Non-pigmented ciliary epithelial cell (primary cell): Measurements from ENCODE around the gene GRM6.
A peak's percentile ranks its signal among the peaks of the same experiment; 100 is the strongest.

Source experiments
- DNase-seq: peaks from one replicate; pipeline ENCODE4 v3.0.0-alpha.2; 2010; ENCODE audit warnings: low read depth

Gene GRM6

DNA sequence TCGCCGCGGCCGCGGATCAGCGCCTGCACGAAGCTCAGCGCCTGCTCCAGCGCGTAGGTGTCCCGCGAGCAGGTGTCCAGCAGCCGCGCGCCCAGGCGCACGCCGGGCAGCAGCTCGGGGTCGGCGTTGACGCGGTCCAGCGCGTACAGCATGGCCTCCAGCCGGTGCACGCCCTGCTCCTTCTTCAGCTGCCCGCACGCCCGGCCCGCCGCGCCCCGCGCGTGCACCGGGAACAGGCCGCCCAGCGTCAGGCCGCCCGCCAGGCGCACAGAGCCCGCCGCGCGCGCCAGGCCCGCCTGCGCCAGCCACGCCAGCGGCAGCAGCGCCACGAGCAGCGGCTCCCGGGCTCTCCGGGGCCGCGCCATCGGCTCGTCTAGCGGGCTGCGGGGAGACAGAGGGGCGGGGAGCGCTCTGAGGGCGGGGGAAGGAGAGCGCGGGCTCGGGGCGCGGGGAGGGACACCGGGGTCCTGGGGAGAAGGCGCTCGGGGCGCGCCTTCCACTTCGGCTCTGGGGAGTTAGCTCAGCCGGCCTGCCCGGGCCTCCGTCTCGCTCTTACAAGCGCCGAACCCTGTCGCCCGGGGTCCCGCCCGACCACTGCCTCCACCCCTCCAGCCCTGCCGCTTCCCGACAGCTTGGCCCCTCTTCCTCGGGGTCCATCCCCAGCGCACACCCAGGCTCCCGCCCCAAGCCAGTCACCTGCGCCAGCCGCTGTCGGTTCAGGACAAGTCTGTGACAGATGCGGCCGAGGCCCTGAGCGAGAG lies at the start of gene GRM6:
GRM6 (minus strand) TSS at position 741 of the 761 bp plus-strand sequence; CDS start at position 365, 376 bp downstream.
- no peak for DNase-seq

DNA sequence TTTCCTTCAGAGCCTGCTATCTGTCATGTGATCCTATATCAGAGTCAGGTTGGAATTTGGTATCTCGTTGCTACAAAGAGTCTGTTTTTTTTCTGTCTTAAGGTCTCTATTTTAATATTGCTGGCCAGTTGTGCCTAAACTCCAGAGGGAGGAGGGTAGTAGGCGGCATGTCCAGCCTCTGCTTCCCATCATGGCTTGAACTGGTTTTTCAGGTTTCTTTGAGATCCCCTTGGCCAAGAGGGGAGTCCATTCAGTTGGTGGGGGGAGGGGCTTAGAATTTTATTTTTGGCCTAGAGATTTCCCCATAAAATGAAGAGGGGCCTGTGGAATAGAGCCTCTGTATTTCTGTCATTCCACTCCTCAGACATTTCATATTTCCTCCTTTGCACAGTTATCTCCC lies 49.6 kb upstream of the GRM6 start:
- no peak for DNase-seq

DNA sequence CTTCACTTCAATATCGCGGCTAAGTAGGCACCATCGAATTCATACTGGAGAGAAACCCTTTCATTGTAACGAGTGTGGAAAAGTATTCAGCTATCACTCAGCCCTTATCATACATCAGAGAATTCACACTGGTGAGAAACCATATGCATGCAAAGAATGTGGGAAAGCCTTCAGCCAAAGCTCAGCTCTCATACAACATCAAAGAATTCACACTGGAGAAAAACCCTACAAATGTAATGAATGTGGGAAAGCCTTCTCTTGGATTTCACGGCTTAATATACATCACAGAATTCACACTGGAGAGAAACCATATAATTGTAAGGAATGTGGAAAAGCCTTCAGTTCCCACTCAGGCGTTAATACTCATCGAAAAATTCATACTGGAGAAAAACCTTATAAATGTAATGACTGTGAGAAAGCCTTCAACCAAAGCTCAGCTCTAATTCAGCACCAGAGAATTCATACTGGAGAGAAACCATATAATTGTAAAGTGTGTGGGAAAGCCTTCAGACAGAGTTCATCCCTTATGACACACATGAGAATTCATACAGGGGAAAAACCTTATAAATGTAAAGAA lies 38.0 kb upstream of the GRM6 start:
- DNase-seq, result no peak

DNA sequence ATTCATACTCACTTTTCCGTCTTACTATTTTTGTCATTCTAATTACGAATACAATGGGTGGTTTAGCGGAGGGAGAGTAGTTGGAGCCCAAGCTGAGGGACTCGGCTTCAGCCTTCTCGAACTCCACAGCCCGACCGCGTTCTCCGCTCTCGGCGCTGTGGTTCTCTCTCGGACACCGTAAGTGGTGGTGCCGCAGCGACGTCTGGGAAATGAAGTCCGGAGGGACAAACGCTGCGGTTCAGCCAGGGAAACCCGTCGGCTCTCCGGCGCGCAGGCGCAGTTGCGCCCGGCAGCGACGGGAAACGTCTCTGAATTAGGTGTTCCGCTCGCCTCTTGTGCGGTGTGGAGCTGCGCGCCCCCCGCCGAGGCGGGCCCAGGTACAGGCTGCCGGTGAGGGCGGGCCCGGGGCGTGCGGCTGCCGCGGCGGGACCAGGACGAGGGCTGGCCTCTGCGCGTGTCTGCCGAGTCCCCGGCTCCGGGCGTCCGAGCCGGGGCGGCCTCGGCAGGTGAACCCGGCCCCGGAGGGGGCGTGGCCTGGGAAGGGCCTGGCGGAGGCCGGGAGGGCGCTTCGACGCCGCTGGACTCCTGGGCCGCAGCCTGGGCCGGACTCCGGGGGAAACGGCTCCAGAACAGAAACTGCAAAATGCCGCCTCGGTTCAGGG lies 28.5 kb upstream of the GRM6 start, which contains the start of gene ZNF879:
ZNF879 (plus strand) TSS at position 277 of the 662 bp plus-strand sequence. CDS start 1,201 bp downstream, outside the sequence.
- DNase-seq, result peak; percentile 80

DNA sequence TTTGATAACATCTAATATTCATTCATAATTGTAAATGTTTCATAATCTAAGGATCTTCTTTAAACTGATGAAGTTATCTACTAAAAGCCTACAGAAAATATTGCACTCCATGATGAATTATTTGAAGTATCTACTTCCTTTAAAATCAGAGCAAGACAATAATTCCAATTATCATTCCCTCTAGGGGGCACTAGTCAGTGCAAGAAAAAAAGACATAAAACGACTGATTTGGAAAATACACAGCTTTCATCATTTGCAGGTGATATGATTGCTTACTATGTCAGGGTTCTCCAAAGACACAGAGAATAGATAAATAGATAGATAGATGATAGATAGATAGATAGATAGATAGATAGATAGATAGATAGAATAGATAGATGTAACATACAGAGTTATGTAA lies 13.5 kb upstream of the GRM6 start:
- DNase-seq, result no peak

DNA sequence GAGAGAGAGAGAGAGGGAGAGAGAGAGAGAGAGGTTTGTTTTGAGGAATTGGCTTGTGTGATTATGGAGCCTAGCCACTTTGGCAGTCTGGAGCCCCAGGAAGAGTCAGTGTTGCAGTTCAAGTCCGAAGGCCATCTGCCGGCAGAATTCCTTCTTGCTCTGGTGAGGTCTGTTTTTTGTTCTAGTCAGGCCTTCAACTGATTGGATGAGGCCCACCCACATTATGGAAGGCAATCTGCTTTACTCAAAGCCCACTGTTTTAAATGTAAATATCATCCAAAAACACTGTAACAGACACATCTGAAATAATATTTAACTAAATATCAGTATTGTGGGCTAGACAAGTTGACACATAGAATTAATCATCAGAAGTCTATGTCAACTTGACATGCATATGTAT lies 11.4 kb upstream of the GRM6 start:
- no peak for DNase-seq

DNA sequence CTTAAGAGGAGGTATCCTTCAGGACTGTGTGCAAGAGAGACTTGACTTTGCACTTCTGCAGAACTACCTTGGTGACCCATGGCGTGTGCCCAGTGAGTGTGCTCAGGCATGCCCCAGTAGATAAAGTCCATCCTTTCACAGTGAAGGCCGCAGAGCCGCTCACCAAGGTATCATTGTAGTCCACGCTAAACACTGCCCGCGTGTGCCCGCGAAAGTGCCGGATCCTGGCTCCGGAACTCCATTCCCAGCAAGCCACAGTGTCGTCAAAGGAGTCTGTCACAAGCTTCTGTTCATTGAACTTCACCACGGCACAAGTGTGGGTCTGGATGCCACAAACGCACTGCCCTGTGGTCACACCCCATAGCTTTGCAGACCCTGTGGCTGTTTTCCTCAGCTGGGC lies 3.3 kb upstream of the GRM6 start:
- no peak for DNase-seq

DNA sequence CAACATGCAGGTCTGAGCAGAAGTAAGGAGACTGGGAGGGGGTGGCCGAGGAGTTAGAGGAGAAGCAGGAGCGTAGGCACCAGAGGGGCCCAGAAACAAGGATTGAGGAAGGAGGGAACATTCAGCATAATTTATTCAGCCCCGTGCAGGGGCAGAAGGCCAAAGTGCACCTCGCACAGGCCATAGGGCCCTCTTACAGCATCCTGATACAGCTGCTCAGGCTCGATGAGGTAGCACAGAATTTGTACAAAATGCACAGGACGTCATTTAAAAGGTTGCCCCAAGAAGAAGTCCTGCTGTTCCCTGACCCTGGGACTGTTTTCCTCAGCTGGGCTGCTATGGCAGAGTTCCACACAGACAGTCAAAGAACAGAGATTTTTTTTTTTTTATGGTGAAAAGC lies 2.1 kb upstream of the GRM6 start:
- no peak for DNase-seq

DNA sequence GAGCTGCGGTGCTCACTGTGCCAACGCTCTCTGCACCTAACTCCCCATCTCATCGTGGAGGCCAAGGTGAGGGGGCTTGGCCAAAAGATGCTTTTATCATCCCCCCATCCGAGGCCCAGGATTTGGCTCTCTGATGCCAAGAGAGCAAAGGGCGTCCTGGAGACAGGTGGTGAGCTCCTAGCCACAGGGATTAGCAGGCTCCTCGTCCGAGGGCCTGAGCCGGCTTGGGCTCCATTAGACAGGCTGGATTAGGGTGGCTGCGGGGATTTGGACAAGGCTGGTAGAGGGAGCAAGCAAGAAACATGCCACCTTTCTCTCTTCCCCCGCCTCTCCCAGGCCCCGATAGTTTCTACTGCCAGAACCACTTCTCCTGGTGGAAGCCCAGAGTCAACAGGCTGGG lies 1.0 kb upstream of the GRM6 start:
- DNase-seq, result no peak

DNA sequence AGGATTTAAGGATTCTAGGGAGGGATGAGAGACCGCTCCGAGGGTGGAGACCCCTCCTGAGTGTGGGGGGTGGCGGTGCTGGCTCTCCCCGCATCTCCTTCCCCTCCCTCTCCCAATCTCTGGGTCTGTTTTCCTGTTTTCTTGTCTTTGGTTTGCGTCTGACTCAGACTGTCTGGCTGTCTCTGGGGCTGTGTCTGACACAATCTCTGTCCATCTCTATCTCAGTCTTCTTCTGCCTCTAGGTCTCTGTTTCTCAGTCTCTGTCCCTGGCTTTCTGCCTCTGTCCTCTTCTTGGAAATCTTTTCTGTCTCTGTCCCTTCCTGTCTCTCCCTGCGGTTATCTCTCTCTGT lies 196 bp upstream of the GRM6 start:
- no peak for DNase-seq

DNA sequence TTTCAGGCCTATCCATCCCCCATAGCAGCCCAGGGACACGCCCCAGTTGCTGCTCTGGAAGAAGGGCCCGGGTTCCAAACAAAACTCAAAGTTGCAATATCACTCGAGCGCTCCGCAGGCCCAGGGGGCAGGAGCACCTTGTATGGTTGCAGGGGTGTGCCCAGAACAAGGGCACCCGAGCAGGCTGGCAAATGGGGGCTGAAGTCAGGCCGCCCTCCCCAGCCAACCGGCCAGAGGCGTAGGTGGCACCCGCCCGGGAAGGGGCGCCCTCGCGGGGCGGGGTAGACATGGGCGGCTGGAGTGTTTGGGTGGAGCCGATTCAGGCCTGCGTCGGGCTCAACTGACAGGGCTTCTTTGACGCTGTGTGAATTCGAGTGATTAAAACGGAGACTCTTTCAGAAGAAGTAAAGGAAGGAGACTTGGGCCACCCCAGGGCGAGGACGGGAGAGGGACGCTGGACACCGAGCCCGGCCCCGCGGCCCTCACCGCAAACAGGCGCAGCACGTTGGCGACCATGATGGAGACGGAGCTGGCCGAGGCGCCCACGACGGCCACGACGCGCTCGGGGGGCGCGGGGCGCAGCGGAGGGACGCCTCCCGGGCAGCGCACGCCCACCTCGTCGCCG lies 1.1 kb downstream of the GRM6 start:
- DNase-seq, result no peak

DNA sequence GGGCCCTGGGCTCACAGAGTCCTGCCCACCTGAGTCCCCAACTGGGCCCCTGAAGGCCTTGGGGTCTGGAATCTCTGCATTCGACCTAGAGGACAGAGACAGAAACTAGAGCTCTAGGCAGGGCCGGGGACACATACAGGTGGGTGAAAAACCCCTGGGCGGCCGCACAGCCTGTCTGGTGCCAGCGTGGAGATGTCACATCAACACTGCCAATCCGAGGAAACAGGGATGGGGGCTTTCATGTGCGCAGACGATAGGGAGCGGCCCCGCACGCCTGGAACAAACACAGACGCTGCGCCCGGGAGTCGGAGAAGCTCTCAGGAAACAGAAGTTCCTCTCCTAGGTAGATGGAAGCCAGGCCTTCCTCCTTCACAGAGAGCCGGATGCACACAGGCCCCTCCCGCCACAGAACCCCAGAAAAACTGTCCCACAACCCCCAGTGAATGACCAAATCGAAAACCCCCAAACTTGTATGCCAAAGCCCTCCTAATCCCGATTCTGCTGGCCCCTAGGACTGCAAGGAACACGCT lies 1.8 kb downstream of the GRM6 start:
- DNase-seq, result no peak

DNA sequence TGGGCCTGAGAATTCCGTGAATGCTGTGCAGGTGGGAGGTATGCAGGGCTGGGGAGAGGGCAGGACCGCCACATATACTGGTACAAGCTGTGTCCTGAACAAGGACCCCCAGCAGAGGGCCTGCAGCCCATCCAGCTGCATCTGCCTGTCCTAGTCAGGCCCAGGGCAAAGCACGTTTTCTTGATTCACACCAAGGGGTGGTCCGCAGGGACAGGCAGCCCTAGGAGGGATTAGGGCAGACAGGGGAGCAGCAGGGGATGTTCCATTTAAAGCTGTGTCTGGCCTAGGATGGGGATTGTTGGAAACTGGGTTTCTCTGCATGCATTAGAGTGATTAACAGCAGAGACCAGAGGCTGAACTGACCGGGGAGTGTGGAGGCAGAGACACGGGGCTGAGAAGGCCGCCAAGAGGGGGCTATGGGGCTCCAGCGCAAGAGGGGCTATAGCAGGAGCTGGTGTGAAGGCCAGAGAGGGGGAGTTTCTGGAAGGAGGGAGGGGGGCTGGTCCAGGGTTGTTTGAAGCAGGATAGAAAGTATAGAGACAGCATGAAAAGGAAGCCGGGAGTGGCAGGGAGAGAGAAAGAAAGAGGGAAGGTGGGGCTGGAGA lies 2.7 kb downstream of the GRM6 start:
- no peak for DNase-seq

DNA sequence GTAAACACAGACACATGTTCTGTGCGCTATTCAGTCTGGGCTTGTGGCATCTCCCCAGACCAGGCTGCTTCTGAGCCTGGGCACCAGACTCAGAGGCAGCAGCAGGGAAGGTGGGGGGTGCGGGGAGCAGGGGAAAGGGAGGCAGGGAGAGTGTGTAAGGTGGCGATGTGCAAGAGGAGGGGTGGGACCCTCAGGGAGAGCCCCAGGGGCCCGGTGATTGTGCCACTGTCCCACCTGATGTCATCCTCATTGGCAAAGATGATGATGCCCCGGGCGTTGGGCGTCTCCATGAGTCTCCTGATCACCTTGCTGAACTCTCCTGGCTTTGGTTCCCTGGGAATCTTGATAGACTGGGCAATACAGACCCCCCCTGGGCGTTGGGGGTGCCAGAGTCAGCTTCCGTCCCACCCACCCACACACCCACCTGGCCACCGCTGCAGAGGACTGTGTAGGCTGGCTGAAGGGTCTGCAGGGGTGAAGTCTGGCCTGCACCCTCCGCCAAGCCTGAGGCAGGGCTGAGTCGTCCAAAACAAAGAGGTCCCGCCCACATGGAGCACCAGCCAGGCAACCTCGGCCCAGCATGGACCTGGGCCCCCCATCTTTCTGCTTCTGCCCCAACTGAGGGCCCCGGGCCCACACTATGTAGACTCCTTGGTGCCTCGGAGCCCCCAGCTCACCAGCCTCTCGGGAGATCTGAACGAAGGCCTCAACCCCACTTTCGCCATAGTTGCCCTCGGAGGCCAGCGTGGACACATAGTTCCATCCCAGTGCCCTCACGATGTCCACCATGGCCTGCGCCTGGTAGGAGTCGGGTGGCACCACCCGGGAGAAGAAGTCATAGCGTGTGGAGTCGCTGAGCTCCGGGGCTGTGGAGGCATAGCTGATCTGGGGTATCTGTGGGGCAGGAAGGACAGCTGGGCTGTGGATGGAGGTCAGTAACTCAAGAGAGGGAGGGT lies 3.7 kb downstream of the GRM6 start:
- no peak for DNase-seq

DNA sequence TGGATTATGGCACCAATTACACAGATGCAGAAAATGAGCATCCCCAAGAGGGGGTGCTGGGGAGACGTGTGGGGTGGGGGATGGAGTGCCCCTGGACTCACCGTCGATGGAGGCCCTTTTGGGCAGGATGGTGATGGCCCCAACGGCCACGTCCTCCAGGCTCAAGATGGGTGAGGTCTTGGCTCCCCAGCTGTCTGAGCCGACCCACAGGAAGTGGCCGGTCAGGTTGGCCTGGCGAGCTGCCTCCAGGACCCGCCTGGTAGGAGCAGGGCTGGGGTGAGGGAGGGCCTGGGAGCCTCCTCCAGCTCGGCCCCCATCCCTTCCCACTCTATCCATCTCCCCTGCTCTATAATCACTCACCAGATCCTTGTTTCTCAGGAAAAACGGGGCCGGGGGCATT lies 4.6 kb downstream of the GRM6 start:
- no peak for DNase-seq

DNA sequence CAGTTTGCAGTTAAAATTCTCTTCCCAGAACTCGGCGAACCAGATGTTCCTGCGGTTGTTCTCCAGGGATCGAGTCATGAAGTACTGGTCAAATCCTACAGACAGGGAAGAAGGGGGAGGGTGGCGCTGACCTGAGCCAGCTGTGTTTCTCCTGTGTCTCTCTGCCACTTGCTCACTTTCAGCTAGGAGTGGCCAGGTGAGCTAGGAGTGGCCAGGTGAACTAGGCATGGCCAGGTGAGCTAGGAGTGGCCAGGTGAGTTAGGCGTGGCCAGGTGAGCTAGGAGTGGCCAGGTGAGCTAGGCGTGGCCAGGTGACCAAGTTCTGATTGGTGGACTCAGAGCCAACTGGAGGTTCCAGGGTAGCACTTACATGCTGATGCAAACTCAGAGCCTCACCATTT lies 5.8 kb downstream of the GRM6 start:
- DNase-seq, result no peak

DNA sequence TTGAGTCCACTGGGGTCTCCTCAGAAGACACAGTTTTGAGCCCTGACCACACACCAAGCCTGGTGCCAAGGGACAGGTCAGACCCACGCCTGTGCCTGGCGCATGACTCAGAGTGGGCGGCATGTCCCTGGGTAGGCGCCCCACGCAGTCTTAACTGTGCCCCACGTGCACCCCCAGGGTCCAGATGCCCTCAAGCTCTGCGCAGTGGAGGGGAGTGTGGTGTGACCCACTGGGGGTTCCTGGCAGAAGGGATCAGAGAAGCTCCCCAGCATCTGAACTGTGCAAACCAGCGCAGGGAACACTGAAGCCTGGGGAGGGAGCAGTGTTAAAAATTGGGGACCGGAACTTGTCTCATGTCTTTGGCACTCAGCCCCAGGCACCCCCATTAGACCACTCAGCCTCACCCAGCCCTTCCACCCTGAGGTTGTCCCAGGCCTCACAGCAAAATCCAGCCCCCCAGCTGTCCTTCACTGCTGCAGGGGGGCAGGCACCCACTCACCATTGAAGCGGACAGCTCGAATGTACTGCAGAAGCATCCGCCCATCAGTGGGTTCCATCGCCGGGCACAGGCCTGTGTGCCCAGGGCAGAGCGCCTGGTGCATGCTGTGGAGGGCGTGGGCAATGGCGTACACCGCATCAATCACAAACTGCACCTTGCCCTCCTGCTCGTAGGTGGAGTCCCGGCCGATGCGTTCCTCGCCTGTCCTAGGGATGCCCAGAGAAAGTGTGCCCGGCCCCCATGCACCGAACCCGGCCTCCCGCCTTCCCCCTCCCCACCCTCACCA lies 6.5 kb downstream of the GRM6 start:
- no peak for DNase-seq

DNA sequence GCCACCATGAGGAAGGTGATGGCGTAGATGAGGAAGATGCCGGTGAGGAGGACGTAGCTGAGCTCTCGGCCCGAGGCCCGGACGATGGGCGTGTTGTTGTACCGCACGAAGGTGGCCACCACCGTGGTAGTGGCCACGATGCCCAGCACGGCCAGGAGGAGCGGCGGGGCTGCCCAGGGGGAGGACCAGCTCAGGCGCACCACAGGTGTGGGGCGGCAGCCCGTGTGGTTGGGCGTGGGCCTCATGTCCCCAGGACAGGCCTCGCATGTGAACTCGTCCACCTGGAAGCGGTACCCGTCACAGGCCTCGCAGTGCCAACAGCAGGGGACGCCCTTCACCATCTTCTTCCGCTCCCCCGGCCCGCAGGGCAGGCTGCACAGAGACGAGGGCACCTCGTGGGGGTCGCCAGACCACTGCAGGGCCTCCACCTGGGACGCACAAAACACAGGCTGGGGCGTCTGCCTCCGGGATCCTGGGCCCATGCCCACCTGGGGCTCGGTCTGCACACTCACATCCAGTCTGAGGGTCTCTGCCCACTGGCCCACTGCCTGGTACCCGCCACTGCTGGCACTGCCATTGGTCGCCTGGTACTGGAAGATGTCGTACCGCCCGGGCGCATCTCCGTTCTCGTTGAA lies 8.7 kb downstream of the GRM6 start:
- no peak for DNase-seq

DNA sequence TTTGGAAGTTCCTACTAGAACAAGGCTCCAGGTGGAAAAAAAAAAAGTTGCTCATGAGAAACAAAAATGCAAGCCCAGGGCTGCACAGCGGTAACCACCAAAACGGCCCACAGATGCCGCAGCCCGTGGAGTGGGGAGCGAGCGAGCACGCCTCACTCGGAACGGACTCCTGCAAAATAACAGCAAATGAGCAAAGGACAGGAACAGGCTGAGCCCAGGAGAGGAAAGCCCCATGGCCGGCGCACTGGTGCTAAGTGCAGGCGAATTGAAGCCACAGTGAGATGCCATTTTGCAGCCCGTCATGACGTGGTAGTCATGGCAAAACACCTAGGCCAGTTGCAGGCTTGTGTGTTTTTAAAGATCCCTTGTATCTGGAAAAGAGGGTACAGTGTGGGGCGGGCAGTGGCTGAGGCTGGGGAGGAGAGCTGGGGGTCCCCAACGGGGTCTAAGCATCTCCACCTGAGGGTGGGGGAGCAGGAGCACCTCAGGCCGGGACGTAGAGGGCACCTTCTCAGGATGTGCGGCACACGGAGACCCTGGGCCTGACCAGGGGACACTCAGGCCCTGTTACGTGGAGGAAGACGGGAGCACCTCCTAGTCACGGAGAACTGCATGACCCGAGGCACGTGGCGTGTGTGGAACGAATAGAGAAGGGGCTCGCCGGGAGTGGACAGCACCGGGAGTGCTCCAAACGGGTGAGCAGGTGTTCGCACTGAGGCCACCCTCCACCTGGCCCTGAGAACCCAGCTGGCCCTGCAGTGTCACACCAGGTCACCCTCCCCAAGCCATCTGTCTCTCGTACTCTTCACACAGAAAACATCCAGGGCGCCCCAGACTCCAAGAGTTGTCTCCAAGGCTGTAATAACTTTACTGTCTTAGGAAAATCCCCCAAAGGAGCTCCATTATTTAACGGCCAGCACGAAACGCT lies 10.7 kb downstream of the GRM6 start:
- no peak for DNase-seq
